BLaER1 treated with 17β-estradiol and CSF1 and Interleukin-3, amounts not matched to agents 10 nM and 100 nM (cell line): ENCODE data around the gene ARFRP1.
A peak's percentile ranks its signal among the peaks of the same experiment; 100 is the strongest.

ENCODE experiments used
- H3K27ac ChIP-seq, 11 experiments: shearing (Covaris generic); formaldehyde crosslinking; 2 replicates each; pipeline ENCODE4 v1.8.1; 2022
- H3K27me3 ChIP-seq, 11 experiments: shearing (Covaris generic); formaldehyde crosslinking; 2 replicates each; pipeline ENCODE4 v1.8.1; 2022
- H3K36me3 ChIP-seq, 11 experiments: shearing (Covaris generic); formaldehyde crosslinking; 2 replicates each; pipeline ENCODE4 v1.8.1; 2022
- H3K4me1 ChIP-seq, 10 experiments: shearing (Covaris generic); formaldehyde crosslinking; 2 replicates each; pipeline ENCODE4 v1.8.1; 2022
- H3K4me2 ChIP-seq, 11 experiments: shearing (Covaris generic); formaldehyde crosslinking; 2 replicates each; pipeline ENCODE4 v1.8.1; 2022
- H3K4me3 ChIP-seq, 10 experiments: shearing (Covaris generic); formaldehyde crosslinking; 2 replicates each; pipeline ENCODE4 v1.8.1; 2022
- H3K9ac ChIP-seq, 11 experiments: shearing (Covaris generic); formaldehyde crosslinking; 2 replicates each; pipeline ENCODE4 v1.8.1; 2022
- H3K9me3 ChIP-seq, 11 experiments: shearing (Covaris generic); formaldehyde crosslinking; replicated peaks in 1 of 11; 2 replicates each; pipeline ENCODE4 v1.8.1; 2022
- H4K20me1 ChIP-seq, 11 experiments: shearing (Covaris generic); formaldehyde crosslinking; 2 replicates each; pipeline ENCODE4 v1.8.1; 2022
- Cebpa-rat ChIP-seq, 11 experiments: shearing (Covaris generic); IDR thresholded peaks; 2 replicates each; pipeline ENCODE4 v1.8.1; 2022

The ARFRP1 gene

DNA sequence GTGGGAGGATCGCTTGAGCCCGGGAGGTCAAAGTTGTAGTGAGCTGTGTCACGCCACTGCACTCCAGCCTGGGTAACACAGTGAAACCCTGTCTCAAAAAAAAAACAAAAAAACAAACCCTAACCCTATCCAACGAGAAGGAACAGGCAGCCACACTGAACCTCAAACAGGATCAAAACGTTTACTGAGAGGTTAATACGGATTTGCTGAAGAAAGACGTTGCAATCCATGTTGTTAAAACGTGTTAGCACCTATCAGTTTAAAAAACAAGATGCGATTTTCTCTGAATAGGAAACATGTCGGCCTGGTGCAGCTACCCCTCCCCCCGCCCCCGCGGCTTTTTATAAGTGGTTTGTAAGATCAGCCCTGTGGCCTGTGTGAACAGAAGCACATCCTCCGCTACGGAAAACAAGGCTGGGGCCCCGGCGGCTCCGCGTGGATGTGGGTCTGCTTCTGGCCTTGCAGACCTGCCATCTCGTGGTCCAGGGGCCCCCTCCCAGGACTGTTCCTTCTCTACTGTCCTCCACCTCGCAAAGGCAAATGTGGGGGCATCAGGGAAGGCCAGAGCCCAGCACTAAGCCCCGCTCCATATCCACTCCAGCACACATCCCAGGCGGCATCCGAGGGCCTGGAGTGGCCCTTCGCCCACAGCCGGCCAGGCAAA is 43.2 kb upstream of the ARFRP1 start:
- Histone ChIP-seq H3K27me3 (no peaks in the 10 kb centered on the region), H3K4me2 (peak overlapping the region; percentile 64 to 97 (median 84)), H3K9ac (peak overlapping the region in 10 of 11 experiments; percentile 1 to 62 (median 54); a peak in 17 of 22 replicates)

DNA sequence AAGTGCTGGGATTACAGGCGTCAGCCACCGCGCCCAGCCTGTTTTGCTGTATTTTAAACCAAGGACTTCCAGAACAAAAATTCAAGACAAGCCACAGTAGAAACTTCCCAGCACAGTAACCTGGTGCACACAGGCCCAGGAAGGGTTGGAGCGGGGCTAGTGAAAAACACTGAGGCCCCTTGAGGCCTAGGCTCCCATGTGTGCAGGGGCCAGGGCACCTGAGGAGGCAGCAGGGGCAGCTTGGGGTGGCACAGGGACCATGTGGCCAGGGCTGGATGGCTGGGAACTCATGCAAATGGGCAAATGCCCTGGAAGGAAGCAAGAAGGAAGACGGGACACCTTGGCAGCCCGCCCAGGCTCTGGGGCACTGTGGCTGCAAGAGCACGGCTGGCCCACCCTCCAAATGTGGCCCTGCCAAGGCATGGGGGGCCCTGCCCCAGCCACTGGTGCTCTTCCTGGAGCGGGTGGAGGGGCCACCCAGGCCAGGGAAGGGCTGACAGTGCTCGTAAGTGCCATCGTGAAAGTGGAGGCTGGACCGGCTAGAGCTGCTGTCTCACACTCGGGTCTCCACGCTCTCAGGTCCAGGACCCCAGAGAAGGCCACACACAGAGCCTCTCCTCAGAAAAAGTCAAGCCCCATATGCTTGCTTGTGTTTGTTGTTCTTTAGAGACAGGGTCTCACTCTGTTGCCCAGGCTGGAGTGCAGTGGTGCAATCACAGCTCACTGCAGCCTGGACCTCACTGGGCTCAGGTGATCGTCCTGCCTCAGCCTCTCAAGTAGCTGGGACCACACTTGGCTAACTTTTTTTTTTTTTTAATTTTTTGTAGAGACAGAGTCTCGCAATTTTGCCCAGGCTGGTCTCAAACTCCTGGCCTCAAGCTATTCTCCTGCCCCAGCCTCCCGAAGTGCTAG is 42.1 kb upstream of the ARFRP1 start:
- TF ChIP-seq Cebpa-rat (IDR thresholded peaks at IDR 0.05), result no peak
- peak overlapping the region in 2 of 11 experiments; percentile 2 to 55; a peak in 3 of 22 replicates for H3K9ac ChIP-seq
- no peaks in the 10 kb centered on the region for H3K9me3 ChIP-seq
- H3K4me3 ChIP-seq, result no peak overlapping the region
- no peaks in the 10 kb centered on the region for H3K27me3 ChIP-seq
- peaks cover 0 to 27% (median 0%) of the 10 kb centered on the region in 11 experiments; a peak in 6 of 22 replicates for H4K20me1 ChIP-seq
- H3K27ac ChIP-seq, result no peak overlapping the region; a peak in 1 of 22 replicates
- H3K36me3 ChIP-seq, result peaks cover 0 to 10% (median 0%) of the 10 kb centered on the region in 11 experiments; a peak in 2 of 22 replicates
- peak overlapping the region in 9 of 11 experiments; percentile 76 to 97 (median 87); a peak in 17 of 22 replicates for H3K4me2 ChIP-seq
- peaks cover 8 to 67% (median 53%) of the 10 kb centered on the region in 10 experiments for H3K4me1 ChIP-seq

More for the DNA sequence above, 43.2 kb upstream of the ARFRP1 start:
- 0 out of 22 replicates have a peak, but pooled peaks cover 0 to 2% (median 0%) of the 10 kb centered on the region in 11 experiments for H3K36me3 ChIP-seq
- H3K9me3 ChIP-seq, result no peaks in the 10 kb centered on the region
- peaks cover 0 to 36% (median 0%) of the 10 kb centered on the region in 11 experiments; a peak in 5 of 22 replicates for H4K20me1 ChIP-seq
- peak overlapping the region in 4 of 10 experiments; percentile 2 to 39 (median 38); a peak in 1 of 20 replicates for H3K4me3 ChIP-seq
- no peak for TF ChIP-seq Cebpa-rat (IDR thresholded peaks at IDR 0.05)
- H3K4me1 ChIP-seq, result peaks cover 8 to 65% (median 53%) of the 10 kb centered on the region in 10 experiments
- H3K27ac ChIP-seq, result peak overlapping the region in 7 of 11 experiments; percentile 44 to 64 (median 47); a peak in 11 of 22 replicates

DNA sequence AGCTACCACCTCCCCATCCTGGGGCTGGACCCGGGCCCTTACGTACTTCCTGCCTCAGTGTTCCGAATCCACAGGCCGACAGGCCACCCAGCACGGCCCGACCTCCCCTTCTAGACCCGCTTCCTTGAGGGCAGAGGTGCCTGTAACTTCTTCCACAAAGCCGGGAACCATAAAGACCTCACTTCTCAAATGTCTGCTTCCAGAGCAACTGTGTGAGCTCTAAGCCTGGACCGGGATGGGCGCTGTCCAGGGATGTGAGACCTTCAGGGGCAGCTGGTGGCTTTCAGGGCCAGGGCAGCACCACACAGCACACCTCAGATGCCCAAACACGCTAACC is 41.1 kb upstream of the ARFRP1 start:
- peaks cover 0 to 14% (median 0%) of the 10 kb centered on the region in 11 experiments; a peak in 4 of 22 replicates for H3K36me3 ChIP-seq
- peaks cover 8 to 64% (median 53%) of the 10 kb centered on the region in 10 experiments for H3K4me1 ChIP-seq
- no peak overlapping the region for H3K4me3 ChIP-seq
- H3K27ac ChIP-seq, result no peak overlapping the region
- no peak overlapping the region for H3K9ac ChIP-seq
- peak overlapping the region in 4 of 11 experiments; percentile 65 to 77 (median 71); a peak in 5 of 22 replicates for H3K4me2 ChIP-seq
- no peak for TF ChIP-seq Cebpa-rat (IDR thresholded peaks at IDR 0.05)
- H3K9me3 ChIP-seq, result no peaks in the 10 kb centered on the region
- H3K27me3 ChIP-seq, result no peaks in the 10 kb centered on the region
- peaks cover 0 to 26% (median 0%) of the 10 kb centered on the region in 11 experiments; a peak in 6 of 22 replicates for H4K20me1 ChIP-seq

DNA sequence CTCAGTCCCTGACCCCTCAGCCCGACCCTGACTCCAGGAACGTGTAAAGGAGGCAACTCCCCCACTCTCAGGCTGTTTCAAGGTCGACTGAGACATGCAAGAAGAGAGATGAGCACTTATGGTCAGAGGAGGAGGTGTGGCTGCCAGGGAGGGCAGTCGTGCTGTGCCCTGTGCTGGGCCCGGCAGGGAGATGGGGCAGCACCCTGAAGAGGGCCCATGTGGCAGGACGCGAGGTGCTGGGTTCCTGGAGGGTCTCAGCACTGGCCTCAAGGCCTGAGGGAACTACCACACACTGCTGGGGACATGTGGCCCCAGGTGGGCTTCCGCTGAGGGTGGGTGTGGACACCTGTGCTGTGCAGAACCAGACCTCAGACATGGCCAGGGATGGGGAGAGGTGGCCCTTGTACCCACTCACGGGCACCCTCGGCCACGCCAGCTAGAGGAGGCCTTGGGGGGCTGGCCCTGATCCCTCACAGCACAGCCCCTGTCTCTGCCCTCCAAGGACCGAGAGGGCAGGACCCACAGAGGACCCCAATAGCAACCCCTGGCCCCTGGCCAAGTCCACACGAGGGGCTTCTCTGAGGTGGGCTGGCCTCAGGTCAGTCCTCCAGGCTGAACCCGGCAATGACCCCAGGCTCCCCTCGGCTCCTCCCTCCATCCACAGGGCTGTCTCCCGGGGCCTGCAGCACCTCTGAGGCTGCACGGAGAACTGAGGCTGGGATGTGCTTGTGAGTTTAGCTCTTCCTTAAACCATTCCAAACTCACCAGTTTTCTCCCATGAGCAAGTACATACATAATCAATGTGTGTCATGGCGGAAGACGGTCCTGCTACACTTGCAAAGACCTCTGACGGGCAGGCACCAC is 40.5 kb upstream of the ARFRP1 start:
- TF ChIP-seq Cebpa-rat (IDR thresholded peaks at IDR 0.05), result no peak
- Histone ChIP-seq H3K4me3 (no peak overlapping the region), H3K36me3 (peaks cover 4 to 14% (median 5%) of the 10 kb centered on the region in 11 experiments; a peak in 17 of 22 replicates), H3K9me3 (no peaks in the 10 kb centered on the region), H3K9ac (peak overlapping the region in 4 of 11 experiments; percentile 18 to 35 (median 31); a peak in 3 of 22 replicates), H3K27ac (peak overlapping the region in 1 of 11 experiments; percentile 6; a peak in 2 of 22 replicates), H3K4me1 (peaks cover 8 to 61% (median 53%) of the 10 kb centered on the region in 10 experiments), H3K27me3 (no peaks in the 10 kb centered on the region), H3K4me2 (peak overlapping the region in 8 of 11 experiments; percentile 26 to 77 (median 61); a peak in 13 of 22 replicates), H4K20me1 (peaks cover 0 to 22% (median 0%) of the 10 kb centered on the region in 11 experiments; a peak in 6 of 22 replicates)

DNA sequence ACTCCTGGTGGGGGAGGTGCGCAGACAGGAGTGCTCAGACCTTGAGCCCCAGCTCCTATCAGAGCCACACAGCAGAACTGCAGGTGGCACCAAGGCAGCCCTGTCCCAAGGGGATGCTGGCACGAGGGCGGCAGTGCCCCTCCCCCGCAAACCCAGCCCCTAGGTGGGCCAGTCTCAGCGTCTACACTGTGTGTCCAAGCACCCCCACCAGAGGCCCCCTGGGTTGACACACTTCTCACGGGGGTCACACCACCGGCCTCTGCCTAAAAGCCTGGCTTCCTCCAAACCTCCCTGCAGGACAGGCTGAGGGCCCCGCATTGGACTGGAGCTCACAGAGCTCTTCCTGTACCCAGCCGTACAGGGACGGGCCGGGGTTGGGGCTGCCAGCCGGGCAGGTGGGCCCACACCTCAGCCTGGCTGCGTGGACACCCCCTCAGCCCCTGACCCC is 39.9 kb upstream of the ARFRP1 start:
- Histone ChIP-seq H3K4me1 (peaks cover 8 to 59% (median 48%) of the 10 kb centered on the region in 10 experiments), H4K20me1 (peaks cover 0 to 18% (median 0%) of the 10 kb centered on the region in 11 experiments; a peak in 6 of 22 replicates), H3K9ac (peak overlapping the region in 4 of 11 experiments; percentile 18 to 35 (median 31); a peak in 3 of 22 replicates), H3K27me3 (no peaks in the 10 kb centered on the region), H3K4me3 (no peak overlapping the region), H3K4me2 (peak overlapping the region in 8 of 11 experiments; percentile 26 to 77 (median 61); a peak in 15 of 22 replicates), H3K36me3 (peaks cover 6 to 17% (median 10%) of the 10 kb centered on the region in 11 experiments; a peak in 18 of 22 replicates), H3K27ac (peak overlapping the region in 1 of 11 experiments; percentile 6; a peak in 1 of 22 replicates), H3K9me3 (no peaks in the 10 kb centered on the region)
- TF ChIP-seq Cebpa-rat (IDR thresholded peaks at IDR 0.05), result no peak

DNA sequence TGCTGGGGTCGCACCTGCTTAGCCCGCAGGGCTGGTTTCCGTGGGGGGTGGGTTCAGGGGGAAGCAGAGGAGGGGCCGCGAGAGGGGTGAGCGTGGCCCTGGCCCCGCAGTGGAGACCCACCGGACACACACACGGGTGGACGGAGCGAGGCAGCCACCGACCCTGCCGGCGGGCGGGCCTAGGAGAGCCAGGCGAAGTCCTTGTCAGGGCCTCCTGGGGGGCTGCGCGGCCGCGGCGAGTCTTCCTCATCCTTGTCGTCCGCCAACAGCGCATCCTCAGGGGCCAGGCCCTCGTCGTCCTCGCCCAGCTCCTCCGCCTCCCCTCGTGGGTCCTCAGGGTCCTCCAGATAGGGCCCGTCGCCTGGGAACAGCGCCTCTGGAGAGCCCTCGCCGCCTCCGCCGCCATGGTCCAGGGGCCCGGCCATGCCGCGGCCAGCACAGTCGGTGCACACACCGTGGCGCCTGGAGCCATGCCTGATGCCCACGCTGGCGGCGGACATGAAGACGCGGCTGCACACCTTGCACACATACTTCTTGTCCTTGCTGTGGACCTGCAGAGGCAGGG is 39.1 kb upstream of the ARFRP1 start:
- no peaks in the 10 kb centered on the region for H3K9me3 ChIP-seq
- H3K27ac ChIP-seq, result no peak overlapping the region
- H3K4me2 ChIP-seq, result peak overlapping the region in 8 of 11 experiments; percentile 26 to 60 (median 42); a peak in 12 of 22 replicates
- peaks cover 6 to 21% (median 16%) of the 10 kb centered on the region in 11 experiments; a peak in 18 of 22 replicates for H3K36me3 ChIP-seq
- H4K20me1 ChIP-seq, result peaks cover 0 to 18% (median 0%) of the 10 kb centered on the region in 11 experiments; a peak in 8 of 22 replicates
- no peak for TF ChIP-seq Cebpa-rat (IDR thresholded peaks at IDR 0.05)
- no peaks in the 10 kb centered on the region for H3K27me3 ChIP-seq
- no peak overlapping the region for H3K4me3 ChIP-seq
- peaks cover 8 to 58% (median 47%) of the 10 kb centered on the region in 10 experiments for H3K4me1 ChIP-seq
- 0 out of 22 replicates have a peak overlapping the region, but pooled peaks of 2 of the 11 experiments have one; percentile 17 to 35 for H3K9ac ChIP-seq

DNA sequence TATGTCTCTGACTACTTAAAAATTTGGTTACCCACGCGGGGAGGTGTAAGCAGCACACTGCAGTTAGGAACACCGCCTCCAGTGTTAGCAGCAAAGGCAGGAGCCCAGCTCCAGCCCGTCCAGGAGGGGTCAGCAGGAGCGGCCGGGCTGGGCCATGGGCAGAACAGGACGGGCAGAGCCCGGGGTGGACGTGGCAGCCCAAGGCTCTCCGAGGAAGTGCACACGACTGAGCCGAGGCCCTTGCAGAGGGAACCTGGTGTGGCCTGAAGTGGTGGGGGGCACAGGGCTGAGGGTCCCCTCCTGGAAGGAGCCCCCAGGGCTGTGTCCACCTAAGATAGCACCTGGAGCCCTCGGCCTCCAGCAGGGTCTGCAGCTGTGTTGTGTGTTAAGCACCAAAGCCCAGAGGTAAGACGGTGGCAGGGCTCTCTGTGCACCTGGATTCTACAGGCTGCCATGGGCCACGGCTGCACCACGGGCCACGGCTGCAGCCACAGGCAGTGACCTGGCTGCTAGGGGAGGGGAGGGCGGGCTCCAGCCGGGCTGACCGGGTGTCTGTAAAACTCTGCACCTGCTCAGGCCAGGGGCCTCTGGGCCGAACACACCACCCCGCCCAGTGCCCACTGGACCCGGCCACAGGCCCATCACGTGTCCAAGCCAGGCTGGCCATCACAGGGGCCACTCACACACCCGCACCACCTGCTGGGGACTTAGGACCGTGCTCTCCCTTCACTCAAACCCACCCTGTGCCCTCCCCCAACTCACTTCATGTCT is 38.4 kb upstream of the ARFRP1 start:
- peaks cover 7 to 62% (median 51%) of the 10 kb centered on the region in 10 experiments for H3K4me1 ChIP-seq
- no peak for TF ChIP-seq Cebpa-rat (IDR thresholded peaks at IDR 0.05)
- H4K20me1 ChIP-seq, result peaks cover 0 to 22% (median 5%) of the 10 kb centered on the region in 11 experiments; a peak in 11 of 22 replicates
- H3K4me2 ChIP-seq, result peak overlapping the region in 5 of 11 experiments; percentile 38 to 60 (median 54); a peak in 5 of 22 replicates
- no peak overlapping the region for H3K27ac ChIP-seq
- H3K4me3 ChIP-seq, result no peak overlapping the region
- no peak overlapping the region for H3K9ac ChIP-seq
- H3K36me3 ChIP-seq, result peaks cover 6 to 26% (median 19%) of the 10 kb centered on the region in 11 experiments; a peak in 18 of 22 replicates
- no peaks in the 10 kb centered on the region for H3K27me3 ChIP-seq
- no peaks in the 10 kb centered on the region for H3K9me3 ChIP-seq
